ENCODE data around the gene ALG9. TPM values are rescaled to one million over a fixed set of nuclear protein-coding genes. Genes with fewer than 3 reads are reported as not detected.

Gene ALG9
- polyA plus RNA-seq, 1 donor from 2014 or later: 92.1 TPM

GRCh38 chr11:111737444-111738210 is 133.8 kb downstream of the ALG9 start:
- Histone ChIP-seq H3K79me2 (replicated peaks; ENCODE audit: insufficient read depth, low read length) (no peaks in the 10 kb centered on the region), H3K9ac (ENCODE audit: low read length) (no peak overlapping the region), H3K4me2 (ENCODE audit: low read length) (no peak overlapping the region), H4K20me1 (ENCODE audit: insufficient read depth) (no peaks in the 10 kb centered on the region), H3K9me2 (ENCODE audit: insufficient read depth, low read length) (no peaks in the 10 kb centered on the region), H3K9me3 (ENCODE audit: low read length) (no peaks in the 10 kb centered on the region), H3K36me3 (ENCODE audit: insufficient read depth, low read length) (no peaks in the 10 kb centered on the region), H3K27me3 (ENCODE audit: insufficient read depth, low read depth, low read length) (no peaks in the 10 kb centered on the region), H2AFZ (ENCODE audit: low read depth, low read length) (no peak overlapping the region), H3F3A (ENCODE audit: insufficient read depth, low read length, poor library complexity, severe bottlenecking) (no peaks in the 10 kb centered on the region), H3K4me3 (ENCODE audit: low read length) (no peak overlapping the region), H3K27ac (ENCODE audit: low read length) (no peak overlapping the region)
- no peak for TF ChIP-seq RAD21 (conservative IDR thresholded peaks at IDR 0.05)
- TF ChIP-seq, protein P1, sequence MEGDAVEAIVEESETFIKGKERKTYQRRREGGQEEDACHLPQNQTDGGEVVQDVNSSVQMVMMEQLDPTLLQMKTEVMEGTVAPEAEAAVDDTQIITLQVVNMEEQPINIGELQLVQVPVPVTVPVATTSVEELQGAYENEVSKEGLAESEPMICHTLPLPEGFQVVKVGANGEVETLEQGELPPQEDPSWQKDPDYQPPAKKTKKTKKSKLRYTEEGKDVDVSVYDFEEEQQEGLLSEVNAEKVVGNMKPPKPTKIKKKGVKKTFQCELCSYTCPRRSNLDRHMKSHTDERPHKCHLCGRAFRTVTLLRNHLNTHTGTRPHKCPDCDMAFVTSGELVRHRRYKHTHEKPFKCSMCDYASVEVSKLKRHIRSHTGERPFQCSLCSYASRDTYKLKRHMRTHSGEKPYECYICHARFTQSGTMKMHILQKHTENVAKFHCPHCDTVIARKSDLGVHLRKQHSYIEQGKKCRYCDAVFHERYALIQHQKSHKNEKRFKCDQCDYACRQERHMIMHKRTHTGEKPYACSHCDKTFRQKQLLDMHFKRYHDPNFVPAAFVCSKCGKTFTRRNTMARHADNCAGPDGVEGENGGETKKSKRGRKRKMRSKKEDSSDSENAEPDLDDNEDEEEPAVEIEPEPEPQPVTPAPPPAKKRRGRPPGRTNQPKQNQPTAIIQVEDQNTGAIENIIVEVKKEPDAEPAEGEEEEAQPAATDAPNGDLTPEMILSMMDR (IDR thresholded peaks at IDR 0.05; ENCODE audit: poor library complexity, severe bottlenecking): no peak
- TF ChIP-seq MXI1 (conservative IDR thresholded peaks at IDR 0.05; ENCODE audit: poor library complexity, severe bottlenecking): no peak

- H3K4me3 ChIP-seq (ENCODE audit: low read length): no peak overlapping the region
- no peaks in the 10 kb centered on the region for H3K9me2 ChIP-seq (ENCODE audit: insufficient read depth, low read length)
- no peaks in the 10 kb centered on the region for H3K27me3 ChIP-seq (ENCODE audit: insufficient read depth, low read depth, low read length)
- H3K36me3 ChIP-seq (ENCODE audit: insufficient read depth, low read length): no peaks in the 10 kb centered on the region
- H3K9ac ChIP-seq (ENCODE audit: low read length): peak overlapping the region; percentile 36
- H3K27ac ChIP-seq (ENCODE audit: low read length): peak overlapping the region; percentile 66
- H3K79me2 ChIP-seq (replicated peaks; ENCODE audit: insufficient read depth, low read length): no peaks in the 10 kb centered on the region
- no peaks in the 10 kb centered on the region for H3K9me3 ChIP-seq (ENCODE audit: low read length)
- H3K4me2 ChIP-seq (ENCODE audit: low read length): no peak overlapping the region
- no peak overlapping the region for H2AFZ ChIP-seq (ENCODE audit: low read depth, low read length)
- no peaks in the 10 kb centered on the region for H4K20me1 ChIP-seq (ENCODE audit: insufficient read depth)
- TF ChIP-seq REST (IDR thresholded peaks at IDR 0.05; ENCODE audit: borderline replicate concordance) (no peak), MXI1 (conservative IDR thresholded peaks at IDR 0.05; ENCODE audit: poor library complexity, severe bottlenecking) (no peak), EP300 (conservative IDR thresholded peaks at IDR 0.05; ENCODE audit: poor library complexity, severe bottlenecking) (no peak), RAD21 (conservative IDR thresholded peaks at IDR 0.05) (no peak)
- TF ChIP-seq, protein P1 (IDR thresholded peaks at IDR 0.05; ENCODE audit: poor library complexity, severe bottlenecking): no peak
- H3F3A ChIP-seq (ENCODE audit: insufficient read depth, low read length, poor library complexity, severe bottlenecking): no peaks in the 10 kb centered on the region
Measured at GRCh38 chr11:111736621-111737443, 134.5 kb downstream of the ALG9 start.

Small RNAs within 50 kb of the gene (small RNA-seq; reads per million reads assigned to genes)
- 0 reads per million in 3 experiments for gene GNG5P3
- gene RPL37AP8: 0 reads per million in 3 experiments

Other genes with a start within 250 kb of the ALG9 start
- 10.4 and 11.8 TPM in 2 replicates for gene PPP2R1B, start 105.2 kb downstream of the ALG9 start, polyA plus RNA-seq
- gene FDXACB1, start 7.6 kb upstream of the ALG9 start, polyA plus RNA-seq: 3.0 and 3.1 TPM in 2 replicates
- gene CFAP68, start 8.0 kb upstream of the ALG9 start, polyA plus RNA-seq: 22.0 and 28.1 TPM in 2 replicates
- not detected in 2 replicates for gene CRYAB, start 40.2 kb upstream of the ALG9 start, polyA plus RNA-seq
- gene HSPB2, start 41.2 kb upstream of the ALG9 start, polyA plus RNA-seq: not detected in 2 replicates
- not detected in 2 replicates for gene C11orf52, start 47.3 kb upstream of the ALG9 start, polyA plus RNA-seq
- gene DIXDC1, start 65.8 kb upstream of the ALG9 start, polyA plus RNA-seq: 54.6 and 59.9 TPM in 2 replicates
- 38.3 and 41.1 TPM in 2 replicates for gene DLAT, start 153.8 kb upstream of the ALG9 start, polyA plus RNA-seq
- gene PIH1D2, start 202.4 kb upstream of the ALG9 start, polyA plus RNA-seq: 4.7 and 12.2 TPM in 2 replicates
- 37.0 and 37.7 TPM in 2 replicates for gene NKAPD1, start 202.7 kb upstream of the ALG9 start, polyA plus RNA-seq
- 121 and 139 TPM in 2 replicates for gene TIMM8B, start 215.2 kb upstream of the ALG9 start, polyA plus RNA-seq
- gene SDHD, start 215.3 kb upstream of the ALG9 start, polyA plus RNA-seq: 34.7 and 40.3 TPM in 2 replicates

All from neural cell (in vitro differentiated cells).